HL-60/S4 treated with retinoic acid at 250 ng/mL for 4 days and 3 days (cell line): ENCODE results near the gene C1orf74.

Experiments
- in situ Hi-C: fragments of 300-500 bp; cut with MboI; formaldehyde crosslinking; loops from 2 replicates; pipeline ENCODE4 v1.7.0; 2022; ENCODE audit warnings: low sequenced_read_pairs

C1orf74 gene

DNA sequence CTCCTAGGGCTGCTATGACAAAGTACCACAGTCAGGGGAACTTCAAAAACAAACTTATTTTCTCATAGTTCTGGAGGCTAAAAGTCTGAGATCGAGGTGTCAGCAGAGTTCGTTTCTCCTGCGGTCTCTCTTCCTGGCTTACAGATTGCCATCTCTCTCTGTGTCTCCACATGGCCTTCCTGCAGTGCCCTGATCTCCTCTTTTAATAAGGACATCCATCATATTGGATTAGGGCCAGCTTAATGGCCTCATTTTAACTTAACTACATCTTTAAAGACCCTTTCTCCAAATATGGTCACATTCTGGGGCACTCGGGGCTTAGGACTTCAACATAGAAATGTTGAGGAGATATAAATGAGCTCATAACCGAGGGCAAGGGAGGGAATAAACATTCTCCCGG is 12.2 kb downstream of the C1orf74 start:
- in situ Hi-C loops, result no loop called here

DNA sequence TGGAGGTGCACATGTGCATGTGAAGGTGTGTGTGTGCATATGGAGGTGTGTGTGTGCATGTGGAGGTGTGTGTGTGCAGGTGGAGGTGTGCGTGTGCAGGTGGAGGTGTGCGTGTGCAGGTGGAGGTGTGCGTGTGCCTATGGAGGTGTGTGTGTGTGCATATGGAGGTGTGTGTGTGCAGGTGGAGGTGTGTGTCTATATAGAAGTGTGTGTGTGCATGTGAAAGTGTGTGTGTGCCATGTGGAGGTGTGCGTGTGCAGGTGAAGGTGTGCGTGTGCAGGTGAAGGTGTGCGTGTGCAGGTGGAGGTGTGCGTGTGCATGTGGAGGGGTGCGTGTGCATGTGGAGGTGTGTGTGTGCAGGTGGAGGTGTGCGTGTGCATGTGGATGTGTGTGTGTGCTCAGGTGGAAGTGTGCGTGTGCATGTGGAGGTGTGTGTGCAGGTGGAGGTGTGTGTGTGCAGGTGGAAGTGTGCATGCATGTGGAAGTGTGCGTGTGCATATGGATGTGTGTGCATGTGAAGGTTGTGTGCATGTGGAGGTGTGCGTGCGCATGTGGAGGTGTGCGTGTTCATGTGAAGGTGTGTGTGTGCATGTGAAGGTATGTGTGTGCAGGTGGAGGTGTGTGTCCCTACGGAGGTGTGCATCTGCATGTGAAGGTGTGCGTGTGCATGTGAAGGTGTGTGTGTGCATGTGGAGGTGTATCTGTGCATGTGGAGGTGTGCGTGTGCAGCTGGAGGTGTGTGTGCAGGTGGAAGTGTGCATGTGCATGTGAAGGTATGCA is 13.5 kb downstream of the C1orf74 start:
- in situ Hi-C loops, result no loop called here

DNA sequence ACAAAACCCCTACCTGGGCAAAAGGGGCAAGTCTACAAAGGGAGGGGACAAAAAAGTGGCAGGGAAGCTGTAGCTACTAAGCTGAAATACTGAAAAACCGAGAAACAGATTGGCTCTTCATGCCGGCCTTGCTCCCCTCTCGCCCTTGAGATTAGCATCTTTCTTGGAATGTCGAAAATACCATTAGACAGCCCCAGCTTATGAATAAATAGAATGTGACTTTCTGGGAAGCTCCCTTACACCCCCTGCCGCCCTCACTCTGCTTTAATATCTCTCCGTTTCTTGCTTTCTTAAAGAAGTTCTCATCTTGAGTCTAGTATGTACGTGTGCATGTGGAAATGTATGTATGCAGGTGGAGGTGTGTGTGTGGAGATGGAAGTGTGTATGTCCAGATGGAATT is 14.4 kb downstream of the C1orf74 start:
- in situ Hi-C loops, result no loop called here

DNA sequence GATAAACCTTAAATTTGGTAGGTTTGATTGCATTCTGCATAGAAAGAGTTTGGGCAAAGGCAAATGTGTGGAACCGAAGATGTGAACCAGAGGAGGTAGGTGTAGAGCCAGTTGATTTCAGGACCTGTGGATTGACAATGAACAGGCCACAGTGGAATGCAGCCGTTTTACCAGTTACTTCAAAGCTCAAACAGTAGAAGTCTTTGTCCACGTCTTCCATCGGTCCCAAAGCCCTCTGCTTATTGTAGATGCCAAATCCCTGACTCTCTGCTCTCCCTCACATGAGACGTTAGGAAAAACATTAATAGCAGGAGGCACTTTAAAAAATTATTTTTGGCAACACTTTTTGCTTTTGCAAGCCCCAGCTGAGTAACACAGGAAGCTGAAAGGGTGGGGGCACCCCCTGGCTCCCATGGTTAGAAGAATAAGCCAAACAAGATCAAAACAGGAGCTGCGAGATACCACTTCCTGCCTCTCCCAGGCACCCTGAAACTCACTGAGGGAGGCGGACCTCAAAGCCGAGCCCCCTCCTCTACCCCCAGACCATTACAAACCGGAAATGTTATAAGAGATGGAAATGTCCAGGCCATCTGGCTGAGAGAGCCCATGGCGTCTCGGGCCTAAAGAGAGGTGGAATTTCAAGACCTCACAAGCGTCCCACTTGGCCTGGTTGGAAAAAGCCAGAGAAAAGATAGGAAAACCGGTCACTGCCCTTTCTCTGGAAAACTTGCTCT is 15.0 kb downstream of the C1orf74 start:
- in situ Hi-C loops, result no loop called here

DNA sequence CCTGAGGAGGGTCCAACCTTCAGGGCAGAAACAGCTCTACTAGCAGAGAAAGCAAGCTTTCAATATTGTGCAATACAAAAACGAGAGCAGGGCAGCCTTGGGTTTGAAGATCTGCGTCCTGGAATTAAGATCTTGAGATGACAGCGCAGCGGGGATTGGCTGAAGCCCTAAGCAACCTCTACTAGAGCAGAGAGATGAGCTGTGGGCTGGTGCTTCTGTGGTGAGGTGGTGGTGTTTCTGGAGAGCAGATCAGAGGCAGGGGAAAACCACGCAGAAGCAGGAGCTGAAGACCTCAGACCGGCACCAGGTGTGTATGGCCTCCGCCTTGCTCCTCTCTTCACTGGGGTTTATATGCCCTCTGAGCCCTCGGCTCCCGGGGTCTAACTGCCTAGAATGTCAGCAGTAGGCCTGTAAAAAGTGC is 16.0 kb downstream of the C1orf74 start:
- in situ Hi-C loops, result no loop called here

DNA sequence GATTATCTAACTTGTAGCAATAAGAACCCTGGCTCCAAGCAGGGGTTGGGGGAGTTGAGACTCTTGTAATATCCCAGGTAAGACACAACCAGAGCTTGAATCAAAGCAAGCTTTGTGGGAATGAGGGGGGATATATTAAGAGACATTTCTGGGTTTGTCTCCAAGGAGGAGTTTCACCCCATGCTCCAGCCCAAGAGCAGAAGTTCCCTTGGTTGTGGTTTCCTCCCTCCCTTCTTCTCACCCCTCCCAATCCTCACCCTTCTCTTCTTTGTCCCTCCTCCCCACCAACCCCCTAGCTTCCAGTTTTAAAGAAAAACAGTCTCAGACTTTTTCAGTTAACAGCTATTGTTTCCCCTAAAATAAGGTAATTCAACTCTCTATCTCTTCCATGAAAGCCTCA is 16.7 kb downstream of the C1orf74 start:
- in situ Hi-C loops, result no loop called here

DNA sequence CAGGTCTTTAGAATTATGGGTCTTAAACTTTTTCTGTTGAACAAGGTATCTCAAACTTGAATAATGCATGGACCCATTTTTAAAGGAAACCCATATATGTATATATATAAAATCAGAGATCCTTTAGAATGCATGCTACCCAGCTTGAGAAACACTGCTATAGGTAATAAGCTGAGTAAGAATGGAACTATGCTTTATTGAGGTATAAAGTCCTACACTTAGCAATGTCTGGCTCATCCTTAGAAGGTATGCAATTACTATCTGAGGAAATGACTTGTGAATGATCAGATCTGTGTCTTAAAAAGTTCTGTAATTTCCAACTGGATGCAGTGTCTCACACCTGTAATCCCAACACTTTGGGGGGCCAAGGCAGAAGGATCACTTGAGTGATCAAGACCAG is 17.3 kb downstream of the C1orf74 start:
- in situ Hi-C loops, result no loop called here

DNA sequence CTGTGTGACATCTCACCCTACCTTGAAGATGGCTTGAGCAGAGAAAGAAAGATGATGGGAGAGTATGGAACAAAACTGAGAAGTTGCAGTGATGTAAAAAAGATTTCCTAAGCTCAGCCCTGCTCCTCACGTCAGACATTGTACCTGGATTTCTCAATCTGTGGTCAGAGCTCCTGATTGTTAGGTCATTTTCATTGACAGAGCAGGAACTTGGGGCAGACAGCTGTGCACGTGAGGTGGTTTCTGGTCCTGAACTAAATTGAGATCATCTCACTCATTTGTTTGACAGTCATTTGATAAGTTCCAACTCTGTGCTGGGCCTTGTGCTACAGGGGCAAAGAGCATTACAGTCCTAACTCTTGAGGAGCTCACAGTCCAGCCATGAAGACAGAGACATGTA is 18.3 kb downstream of the C1orf74 start:
- in situ Hi-C loops, result no loop called here

DNA sequence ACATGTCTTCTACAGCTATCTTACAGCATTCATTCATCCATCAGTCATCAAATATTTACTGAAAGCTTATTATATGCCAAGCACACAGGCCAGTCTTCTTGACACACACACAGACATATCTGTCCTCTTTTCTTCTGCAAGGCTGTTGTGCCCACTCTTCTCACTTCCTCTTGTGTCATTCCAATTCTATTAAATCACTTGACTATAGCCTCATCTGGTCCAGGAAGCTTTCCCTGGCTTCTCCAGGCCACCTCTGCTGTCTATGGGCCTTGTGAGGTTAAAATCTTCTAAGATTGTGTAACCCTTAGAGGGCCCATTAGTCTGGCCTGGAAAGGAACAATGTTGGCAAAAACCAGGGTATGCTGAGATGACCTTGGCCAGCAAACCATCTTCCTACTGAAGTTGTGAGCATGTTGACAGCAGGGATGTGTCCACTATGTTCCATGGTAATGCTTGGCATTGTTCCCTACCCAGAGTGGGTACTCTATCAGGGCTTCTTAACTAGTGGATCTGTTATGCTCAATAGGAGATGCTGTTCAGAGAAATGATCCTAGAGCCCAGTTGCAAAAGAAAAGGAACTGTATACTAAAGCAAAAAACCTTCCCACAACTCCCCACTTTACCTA is 23.2 kb downstream of the C1orf74 start:
- in situ Hi-C loops, result no loop called here

DNA sequence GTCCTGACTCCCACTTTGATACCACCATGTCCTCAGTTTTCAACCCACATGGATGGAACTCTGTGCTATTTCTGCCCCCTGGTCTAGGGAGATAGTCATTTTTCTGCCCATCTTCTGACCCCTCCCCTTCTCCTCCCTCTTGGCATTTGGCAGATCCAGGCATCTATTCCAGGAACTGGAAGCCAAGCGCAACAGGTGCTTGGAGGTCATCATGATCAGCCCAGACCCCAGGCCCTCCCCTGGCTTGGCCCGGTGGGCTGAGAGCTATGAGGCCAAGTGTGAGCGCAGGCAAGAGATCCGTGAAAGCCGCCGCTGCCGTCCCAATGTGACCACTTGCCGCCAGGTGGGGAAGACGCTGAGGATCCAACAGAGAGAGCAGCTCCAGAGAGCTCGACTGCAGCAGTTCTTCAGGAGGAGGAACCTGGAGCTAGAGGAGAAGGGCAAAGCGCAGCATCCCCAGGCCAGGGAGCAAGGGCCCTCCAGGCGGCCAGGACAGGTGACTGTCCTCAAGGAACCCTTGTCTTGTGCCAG is 24.5 kb downstream of the C1orf74 start:
- in situ Hi-C loops, result no loop called here

DNA sequence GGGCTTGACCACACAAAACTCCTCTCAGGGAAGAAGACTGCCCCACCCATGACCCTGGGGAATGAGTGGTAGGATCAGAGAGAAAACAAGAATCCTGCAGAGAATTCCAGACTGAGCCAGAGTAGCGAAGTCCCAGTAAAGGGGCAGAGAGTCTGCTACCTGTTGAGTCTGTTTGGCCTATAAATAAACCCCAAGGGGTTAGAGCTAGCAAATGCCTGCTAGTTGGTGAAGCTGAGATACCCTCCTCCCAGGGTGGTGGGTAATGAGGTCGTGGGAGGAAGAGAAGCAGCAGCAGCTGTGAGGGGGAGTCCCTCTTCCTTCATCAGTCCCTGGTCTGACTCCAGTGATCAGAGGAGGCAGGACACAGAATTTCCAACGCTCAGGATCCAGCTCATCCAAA is 26.0 kb downstream of the C1orf74 start:
- in situ Hi-C loops, result no loop called here

DNA sequence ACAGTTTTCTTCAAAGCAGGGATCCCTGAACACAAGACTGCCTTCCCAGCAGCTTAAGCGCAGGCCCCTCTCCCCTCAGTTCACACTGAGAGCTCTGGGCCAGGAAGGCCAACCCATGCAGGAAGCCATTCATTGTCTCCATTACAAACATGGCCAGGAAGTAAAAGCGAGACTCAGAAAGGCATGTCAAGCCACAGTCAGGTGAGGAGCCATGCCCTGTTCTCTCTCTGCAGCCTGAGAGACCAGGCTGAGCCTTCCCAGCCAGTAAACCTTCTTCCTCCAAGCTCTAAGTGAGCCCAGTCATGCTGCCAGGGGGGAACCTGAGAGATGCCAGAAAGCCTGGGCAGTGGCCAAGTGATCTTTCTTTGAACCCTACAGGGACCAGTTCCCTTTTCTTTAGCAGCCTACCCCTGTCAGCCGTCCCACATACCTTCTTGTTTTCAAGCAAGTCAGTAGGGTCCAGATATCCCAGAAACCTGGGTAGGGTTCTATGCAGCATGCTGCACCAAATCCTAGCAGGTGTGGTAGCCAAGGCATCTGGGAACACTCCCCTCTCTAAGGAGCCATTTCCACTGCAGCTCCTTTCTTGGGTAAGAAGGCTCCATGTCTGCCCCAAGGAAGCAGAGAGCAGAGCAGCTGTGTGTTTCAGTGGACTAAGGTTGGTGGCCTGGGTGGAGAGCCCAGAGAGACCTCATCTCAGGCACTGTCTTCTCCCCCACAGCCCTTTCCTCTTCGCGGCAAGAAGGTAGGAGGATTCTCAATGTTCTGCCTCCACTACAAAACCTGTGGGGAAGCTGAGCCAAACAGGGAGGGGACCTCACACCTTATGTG is 27.5 kb downstream of the C1orf74 start:
- in situ Hi-C loops, result no loop called here

DNA sequence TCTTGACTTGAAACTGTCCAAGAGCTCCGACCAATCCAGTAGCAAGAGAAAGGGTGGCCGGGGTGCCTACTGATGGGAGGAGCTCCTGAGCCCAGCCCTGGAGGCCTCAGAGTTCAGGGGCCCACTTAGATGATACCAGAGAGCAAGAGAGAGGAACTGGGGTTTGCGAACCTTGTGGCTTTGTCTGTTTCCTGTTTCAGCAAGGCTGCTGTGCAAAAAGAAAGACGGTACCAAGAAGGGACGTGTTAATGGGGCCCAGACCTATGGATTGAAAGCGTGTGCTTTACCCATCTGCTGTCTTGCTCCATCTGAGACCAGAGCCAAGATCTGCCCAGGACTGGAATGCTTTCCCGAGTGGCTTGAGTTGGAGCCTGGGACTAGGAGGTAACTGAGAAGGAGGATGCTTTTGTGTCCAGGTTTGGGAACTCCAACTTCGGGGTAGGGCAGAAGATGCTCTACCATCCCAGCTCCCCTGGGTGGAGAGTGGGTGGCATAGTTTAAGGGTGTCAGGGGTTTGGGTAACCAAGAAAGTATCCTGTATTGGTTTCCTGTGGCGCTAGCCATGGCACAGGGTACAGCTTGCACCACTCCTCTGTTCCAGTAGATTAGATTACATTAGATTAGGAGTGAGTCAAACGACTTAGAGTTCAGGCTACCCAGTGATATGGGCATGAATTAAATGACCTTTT is 28.3 kb downstream of the C1orf74 start, which contains the start of gene TRAF3IP3:
TRAF3IP3 (plus strand) TSS at position 128 of the 689 bp plus-strand sequence. CDS start 3,987 bp downstream, outside the sequence.
- in situ Hi-C loops, result no loop called here

DNA sequence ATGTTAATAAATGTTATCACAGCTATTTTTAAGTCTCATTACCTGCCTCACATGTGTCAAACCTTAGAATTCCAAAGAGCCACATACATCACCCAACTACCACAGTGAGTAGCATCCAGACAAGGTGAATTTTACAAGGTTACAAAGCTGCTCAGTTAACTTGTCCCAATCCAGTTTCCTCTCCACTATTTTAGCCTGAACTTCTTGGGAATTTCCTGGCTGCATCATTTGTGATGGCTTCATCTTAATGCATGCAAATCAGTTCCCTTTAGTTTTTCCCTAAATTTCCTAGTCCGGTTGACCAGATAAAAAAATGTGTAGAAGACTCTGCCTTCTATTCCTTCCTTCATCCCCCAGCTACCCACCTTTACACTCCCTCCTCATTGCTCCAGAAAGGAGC is 29.1 kb downstream of the C1orf74 start:
- in situ Hi-C loops, result no loop called here

DNA sequence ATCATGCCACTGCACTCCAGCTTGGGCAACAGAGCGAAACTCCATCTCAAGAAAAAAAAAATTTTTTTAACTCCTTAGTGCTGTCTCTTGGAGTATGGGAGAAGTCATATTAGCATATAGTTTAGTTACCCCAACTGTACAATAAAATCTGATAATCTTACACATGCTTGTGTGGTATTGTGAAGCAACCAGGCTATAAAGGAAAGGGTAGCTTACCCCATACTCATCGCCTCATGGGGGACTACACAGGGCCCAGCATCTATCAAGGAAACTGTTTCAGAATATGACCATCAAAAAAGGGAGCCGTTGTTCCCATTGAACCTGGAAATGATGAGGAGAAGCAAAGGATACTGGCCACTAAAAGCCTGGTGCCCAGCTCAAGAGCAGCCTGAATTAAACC is 31.5 kb downstream of the C1orf74 start:
- in situ Hi-C loops, result no loop called here

DNA sequence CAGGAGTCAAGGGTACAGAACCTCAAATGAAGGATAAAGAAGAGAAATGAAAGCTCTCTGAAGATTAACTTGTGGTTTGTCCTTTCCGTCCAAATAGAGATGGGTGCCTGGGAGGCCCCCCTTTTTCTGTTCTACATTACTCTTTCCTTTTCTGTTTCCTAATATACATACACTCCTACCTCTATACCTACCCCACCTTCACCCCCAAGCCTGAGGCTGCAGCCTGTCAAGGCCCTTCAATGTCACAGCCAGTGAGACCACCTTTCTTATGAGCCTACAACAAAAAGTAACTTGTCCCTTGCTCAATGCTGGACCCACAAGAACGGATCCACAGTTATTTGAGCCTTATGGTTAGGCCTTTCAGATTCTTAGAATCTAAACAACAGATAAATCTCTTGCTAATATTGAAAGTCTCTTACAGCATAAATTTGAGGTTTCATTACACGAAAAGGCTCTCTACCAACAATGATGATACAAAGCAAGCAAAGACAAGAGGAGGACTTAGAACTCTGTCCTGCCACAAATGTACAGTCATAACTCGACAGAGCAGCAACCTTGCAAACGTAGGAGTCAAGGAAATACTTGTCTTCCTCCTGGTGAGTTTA is 32.6 kb downstream of the C1orf74 start:
- in situ Hi-C loops, result no loop called here

DNA sequence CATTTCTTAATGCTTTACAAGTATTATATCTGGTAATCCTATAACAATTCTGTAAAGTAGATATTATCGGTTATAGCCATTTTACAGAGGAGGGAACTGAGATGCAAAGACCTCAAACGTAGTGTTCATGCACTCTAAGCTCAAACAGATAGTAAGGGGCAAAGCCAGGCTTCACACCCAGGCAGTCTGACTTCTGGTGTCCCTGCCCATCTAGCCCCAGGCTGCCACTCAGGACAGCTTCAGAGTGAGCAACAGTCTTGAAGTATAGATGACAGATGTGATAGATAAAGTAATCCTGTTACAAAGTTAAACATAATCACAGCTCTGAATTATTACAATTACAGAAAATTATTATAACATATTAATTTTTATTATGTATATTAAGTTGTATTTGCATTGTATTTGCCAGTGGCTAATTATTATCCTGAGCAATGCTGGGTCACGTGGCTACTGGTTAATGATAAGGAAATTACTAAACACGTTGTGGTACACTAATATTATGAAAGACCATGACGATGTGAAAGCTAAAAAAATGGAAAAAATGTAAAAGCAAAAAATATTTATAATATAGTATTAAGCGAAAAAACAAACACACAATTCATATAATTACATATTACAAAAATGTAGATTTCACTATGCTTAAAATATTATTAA is 34.6 kb downstream of the C1orf74 start:
- in situ Hi-C loops, result no loop called here

DNA sequence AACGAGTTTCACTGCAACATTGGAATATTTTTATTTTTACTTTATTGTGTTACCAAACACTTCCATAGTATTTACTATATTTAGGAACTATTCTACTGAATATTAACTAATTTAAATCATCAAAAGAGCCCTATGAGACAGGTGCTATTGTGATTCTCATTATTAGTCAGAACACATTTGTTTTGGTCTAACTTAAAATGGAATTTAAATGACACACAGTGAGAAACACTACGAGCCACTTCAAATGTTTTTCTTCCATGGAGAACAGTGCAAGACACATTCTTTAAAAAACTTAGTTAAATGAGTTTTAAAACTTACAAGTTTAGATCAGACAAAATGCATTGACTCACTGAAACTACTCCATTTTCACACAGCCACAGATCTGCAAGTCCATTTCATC is 35.2 kb downstream of the C1orf74 start:
- in situ Hi-C loops, result no loop called here

DNA sequence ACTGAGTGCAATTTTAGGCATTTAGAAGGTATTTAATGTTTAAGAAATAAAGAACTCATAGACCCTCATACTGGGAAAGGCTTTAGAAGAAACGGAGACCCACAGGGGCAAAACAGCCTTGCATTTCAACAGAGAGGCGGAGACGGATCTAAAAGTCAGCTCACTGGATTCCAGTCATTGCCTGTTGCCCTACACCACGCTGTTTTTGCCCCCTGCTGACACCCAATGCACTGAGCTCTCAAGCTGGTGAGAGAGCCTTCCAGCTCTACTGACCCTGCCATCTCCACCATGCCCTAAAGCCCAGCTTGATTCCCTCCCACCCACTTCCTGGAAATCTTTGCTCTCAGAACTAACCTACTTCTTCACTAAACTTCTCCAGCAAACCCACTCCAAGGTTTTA is 35.7 kb downstream of the C1orf74 start:
- in situ Hi-C loops, result no loop called here
